Neural cell (in vitro differentiated cells): ENCODE data around the gene PDK1. TPM values are rescaled to one million over a fixed set of nuclear protein-coding genes. Genes with fewer than 3 reads are reported as not detected.

Experiments used
- H2AFZ ChIP-seq: fragments of 200-600, 300-800 bp; sonication (generic), shearing (Covaris generic); 2 replicates; pipeline ENCODE4 v1.6.0; 2014; ENCODE audit warnings: low read depth, mild to moderate bottlenecking, antibody characterized with exemption, low read length, moderate library complexity
- H3F3A ChIP-seq: fragments of 200-600 bp; shearing (Covaris generic); 2 replicates; pipeline ENCODE4 v1.6.1; 2016; ENCODE audit warnings: mild to moderate bottlenecking, moderate library complexity, mixed read lengths, antibody characterized with exemption, low read length; ENCODE audit not compliant: insufficient read depth, poor library complexity, severe bottlenecking
- H3K27ac ChIP-seq: fragments of 200-600, 300-800 bp; sonication (generic), shearing (Covaris generic); 2 replicates; pipeline ENCODE4 v1.5.1; 2014; ENCODE audit warnings: mild to moderate bottlenecking, low read length, moderate library complexity
- H3K27me3 ChIP-seq: fragments of 300-800, 200-600 bp; sonication (generic), shearing (Covaris generic); 2 replicates; pipeline ENCODE4 v1.6.0; 2014; ENCODE audit warnings: mild to moderate bottlenecking, low read depth, low read length, moderate library complexity; ENCODE audit not compliant: insufficient read depth
- H3K36me3 ChIP-seq: fragments of 300-800, 200-600 bp; sonication (generic), shearing (Covaris generic); 2 replicates; pipeline ENCODE4 v1.5.1; 2014; ENCODE audit warnings: mild to moderate bottlenecking, antibody characterized with exemption, low read length, moderate library complexity; ENCODE audit not compliant: insufficient read depth
- H3K4me2 ChIP-seq: fragments of 300-800, 200-600 bp; sonication (generic), shearing (Covaris generic); 2 replicates; pipeline ENCODE4 v1.6.0; 2014; ENCODE audit warnings: mild to moderate bottlenecking, low read length
- H3K4me3 ChIP-seq: fragments of 300-800, 200-600 bp; sonication (generic), shearing (Covaris generic); 2 replicates; pipeline ENCODE4 v1.5.1; 2014; ENCODE audit warnings: mild to moderate bottlenecking, low read length, moderate library complexity
- H3K79me2 ChIP-seq: fragments of 200-600 bp; shearing (Covaris generic); replicated peaks from 2 replicates; pipeline ENCODE4 v1.6.0; 2014; ENCODE audit warnings: mild to moderate bottlenecking, low read length, moderate library complexity; ENCODE audit not compliant: insufficient read depth
- H3K9ac ChIP-seq: fragments of 300-800, 200-600 bp; sonication (generic), shearing (Covaris generic); 2 replicates; pipeline ENCODE4 v1.6.1; 2016; ENCODE audit warnings: mild to moderate bottlenecking, low read length, mixed read lengths
- H3K9me2 ChIP-seq: fragments of 200-600 bp; shearing (Covaris generic); 2 replicates; pipeline ENCODE4 v1.6.1; 2016; ENCODE audit warnings: mild to moderate bottlenecking, low read length, mixed read lengths; ENCODE audit not compliant: insufficient read depth
- H3K9me3 ChIP-seq: fragments of 200-600, 300-800 bp; sonication (generic), shearing (Covaris generic); 2 replicates; pipeline ENCODE4 v1.6.1; 2016; ENCODE audit warnings: mild to moderate bottlenecking, mixed run types, low read length, moderate library complexity, mixed read lengths
- H4K20me1 ChIP-seq: fragments of 200-600 bp; shearing (Covaris generic); 2 replicates; pipeline ENCODE4 v1.6.1; 2016; ENCODE audit warnings: mild to moderate bottlenecking, mixed run types; ENCODE audit not compliant: insufficient read depth
- CTCF ChIP-seq: fragments of 450-650 bp; IDR thresholded peaks from 2 replicates; pipeline ENCODE4 v1.5.1; 2014; ENCODE audit warnings: antibody characterized with exemption, mild to moderate bottlenecking, moderate library complexity; ENCODE audit not compliant: poor library complexity, severe bottlenecking
- EP300 ChIP-seq: fragments of 450-650 bp; conservative IDR thresholded peaks from 2 replicates; pipeline ENCODE4 v1.6.1; 2014; ENCODE audit warnings: antibody characterized with exemption, mild to moderate bottlenecking, moderate library complexity; ENCODE audit not compliant: poor library complexity, severe bottlenecking
- EZH2 ChIP-seq: fragments of 200-600, 300-800 bp; shearing (Covaris generic), sonication (generic); IDR thresholded peaks from 2 replicates; pipeline ENCODE4 v1.6.1; 2014; ENCODE audit warnings: antibody characterized with exemption, low read length, borderline replicate concordance, mild to moderate bottlenecking; ENCODE audit not compliant: insufficient read depth, poor library complexity, severe bottlenecking
- MXI1 ChIP-seq: fragments of 450-650 bp; conservative IDR thresholded peaks from 2 replicates; pipeline ENCODE4 v1.6.1; 2014; ENCODE audit warnings: antibody characterized with exemption, mild to moderate bottlenecking; ENCODE audit not compliant: poor library complexity, severe bottlenecking
- POLR2AphosphoS5 ChIP-seq: IDR thresholded peaks from 2 replicates; pipeline ENCODE4 v1.6.1; 2012
- RAD21 ChIP-seq: fragments of 450-650 bp; conservative IDR thresholded peaks from 2 replicates; pipeline ENCODE4 v1.6.1; 2014; ENCODE audit warnings: antibody characterized with exemption, mild to moderate bottlenecking, moderate library complexity
- REST ChIP-seq: IDR thresholded peaks from 2 replicates; pipeline ENCODE4 v1.6.1; 2012; ENCODE audit warnings: borderline replicate concordance
- SMC3 ChIP-seq: fragments of 450-650 bp; conservative IDR thresholded peaks from 2 replicates; pipeline ENCODE4 v1.6.1; 2014; ENCODE audit warnings: antibody characterized with exemption, mild to moderate bottlenecking, moderate library complexity; ENCODE audit not compliant: poor library complexity
- TAF1 ChIP-seq: IDR thresholded peaks from 2 replicates; pipeline ENCODE4 v1.6.1; 2012; ENCODE audit warnings: low read depth
- polyA plus RNA-seq: library from polyadenylated mRNA; depleted of rRNA; stranded (reverse); fragments of >200 nt; gene quantifications from 2 replicates; pipeline ENCODE4 v1.2.3, GENCODE V29; 2014

PDK1 gene
- polyA plus RNA-seq, 1 donor from 2014 or later: 10.8 TPM

- no peak for TF ChIP-seq TAF1
- no peak for TF ChIP-seq REST
- TF ChIP-seq EZH2: no peak
- TF ChIP-seq SMC3: no peak
- TF ChIP-seq MXI1: no peak
- TF ChIP-seq EP300: no peak
- no peak for TF ChIP-seq RAD21
- no peak for TF ChIP-seq POLR2AphosphoS5
- TF ChIP-seq CTCF: no peak
These were observed 83.4 kb downstream of the PDK1 start for GRCh38 chr2:172639256-172639655.

GRCh38 chr2:172639823-172640222, 83.9 kb downstream of the PDK1 start:
- Histone ChIP-seq H3K9ac (no peak overlapping the region), H3K4me2 (no peak overlapping the region), H3K27me3 (no peaks in the 10 kb centered on the region), H3K36me3 (no peaks in the 10 kb centered on the region), H3K27ac (no peak overlapping the region), H3K4me3 (no peak overlapping the region), H3K9me3 (no peaks in the 10 kb centered on the region), H3K79me2 (no peaks in the 10 kb centered on the region), H4K20me1 (no peaks in the 10 kb centered on the region), H3F3A (no peaks in the 10 kb centered on the region), H2AFZ (no peak overlapping the region), H3K9me2 (no peaks in the 10 kb centered on the region)
- TF ChIP-seq EZH2: no peak
- TF ChIP-seq REST: no peak
- no peak for TF ChIP-seq RAD21
- TF ChIP-seq CTCF: no peak
- no peak for TF ChIP-seq POLR2AphosphoS5
- TF ChIP-seq MXI1: no peak
- no peak for TF ChIP-seq TAF1
- no peak for TF ChIP-seq SMC3
- TF ChIP-seq EP300: no peak

More at GRCh38 chr2:172639256-172639655, 83.4 kb downstream of the PDK1 start:
- Histone ChIP-seq H3K36me3 (no peaks in the 10 kb centered on the region), H3K4me2 (no peak overlapping the region), H3K27me3 (no peaks in the 10 kb centered on the region), H3K9me3 (no peaks in the 10 kb centered on the region), H3K9ac (no peak overlapping the region), H3K4me3 (no peak overlapping the region), H2AFZ (no peak overlapping the region), H4K20me1 (no peaks in the 10 kb centered on the region), H3K27ac (no peak overlapping the region), H3K79me2 (no peaks in the 10 kb centered on the region), H3K9me2 (no peaks in the 10 kb centered on the region), H3F3A (no peaks in the 10 kb centered on the region)
